ENCODE data around the gene ATP11B.
A peak's percentile ranks its signal among the peaks of the same experiment; 100 is the strongest.

ATP11B gene

DNA sequence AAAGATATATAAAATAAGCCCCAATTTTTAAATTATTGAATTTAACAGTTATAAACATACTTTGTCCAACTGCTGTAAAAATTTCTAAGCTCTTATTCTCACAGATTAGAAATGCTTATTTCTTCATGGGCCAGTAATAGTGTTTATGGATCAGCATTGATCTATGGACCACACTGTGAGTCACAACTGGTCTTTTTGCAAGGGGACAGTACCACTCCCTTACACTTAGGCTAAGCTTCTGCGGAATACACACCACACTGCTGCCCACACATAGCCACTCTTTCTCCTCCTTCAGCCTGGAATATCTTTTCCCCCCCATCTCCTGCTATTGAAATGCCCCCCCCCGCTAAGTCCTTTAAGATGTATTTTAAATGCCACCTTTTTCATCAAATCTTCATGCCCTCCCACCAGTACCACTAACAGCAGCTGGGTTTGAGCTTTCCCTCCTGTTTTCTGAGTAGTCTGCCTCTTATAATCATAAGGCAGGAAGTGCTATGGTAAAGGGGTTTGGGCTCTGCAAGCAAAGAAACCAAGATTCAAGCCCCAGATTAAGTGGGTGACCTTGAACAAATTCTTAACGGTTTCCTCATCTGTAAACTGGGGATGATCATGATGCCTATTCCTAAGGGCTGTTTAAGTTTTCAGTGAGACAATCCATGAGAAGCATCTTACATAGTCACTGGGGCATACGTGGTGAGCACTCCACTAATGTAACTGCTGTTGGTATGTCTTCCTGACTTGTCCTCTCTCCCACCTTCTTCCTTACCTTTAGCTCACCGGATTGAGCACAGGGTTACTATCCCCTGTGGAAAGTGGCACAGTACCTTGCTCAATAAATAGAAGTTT is 117.9 kb downstream of the ATP11B start:
- no peak for DNase-seq (ENCODE audit: low spot score)

DNA sequence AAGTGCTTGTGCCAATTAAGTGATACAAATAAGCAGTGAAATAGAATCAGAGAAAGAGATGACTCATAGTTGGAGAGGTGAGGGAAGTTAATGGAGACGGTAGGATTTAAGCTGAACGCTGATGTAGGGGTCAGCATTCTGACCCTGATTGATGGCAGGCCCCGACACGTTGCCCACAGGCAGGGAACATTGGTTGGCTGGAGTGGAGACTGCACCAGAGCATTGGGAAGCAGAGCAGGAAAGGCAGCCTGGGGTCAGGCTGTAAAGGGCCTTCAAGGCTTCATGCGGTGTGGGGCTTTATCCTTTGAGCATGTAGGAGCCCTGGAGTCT is 118.4 kb downstream of the ATP11B start:
- no peak for DNase-seq (ENCODE audit: low spot score)

DNA sequence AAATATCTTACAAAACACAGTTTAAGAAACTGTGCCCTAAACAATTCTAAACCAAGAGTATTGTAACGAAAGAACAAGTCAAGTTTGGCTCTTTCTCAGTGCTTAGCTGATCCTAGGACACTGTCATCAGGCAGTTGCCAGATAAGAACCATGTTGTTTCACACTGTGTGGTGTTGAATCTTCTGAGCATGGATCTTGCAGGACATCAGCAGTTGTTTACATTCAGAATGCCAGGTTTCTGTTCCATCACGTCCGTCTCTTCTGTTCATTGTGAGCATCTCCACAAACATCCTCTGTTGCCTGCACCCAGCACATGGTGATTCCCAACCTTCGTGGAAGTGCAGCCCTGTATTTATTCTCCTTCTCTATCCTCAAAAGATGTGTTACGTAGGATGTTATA is 119.2 kb downstream of the ATP11B start:
- no peak for DNase-seq (ENCODE audit: low spot score)

DNA sequence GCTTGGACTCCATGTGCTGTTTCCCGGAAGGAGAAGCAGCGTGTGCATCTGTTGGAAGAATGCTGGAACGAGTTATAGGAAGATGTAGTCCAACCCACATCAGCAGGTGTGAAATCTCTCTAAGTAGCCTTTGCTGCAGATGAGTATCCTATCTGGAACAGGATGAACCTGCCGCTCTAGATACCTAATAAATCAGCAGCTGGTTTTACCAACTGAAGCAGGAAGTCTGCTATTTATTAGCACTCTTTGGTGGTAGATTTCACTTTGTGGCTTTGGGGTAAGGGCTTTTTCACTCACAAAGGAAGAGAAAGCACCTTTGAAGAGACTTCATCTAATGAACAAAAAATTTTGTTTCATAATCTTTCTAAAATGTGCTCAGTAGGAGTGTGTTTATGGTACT is 120.6 kb downstream of the ATP11B start:
- DNase-seq (ENCODE audit: low spot score), result no peak

DNA sequence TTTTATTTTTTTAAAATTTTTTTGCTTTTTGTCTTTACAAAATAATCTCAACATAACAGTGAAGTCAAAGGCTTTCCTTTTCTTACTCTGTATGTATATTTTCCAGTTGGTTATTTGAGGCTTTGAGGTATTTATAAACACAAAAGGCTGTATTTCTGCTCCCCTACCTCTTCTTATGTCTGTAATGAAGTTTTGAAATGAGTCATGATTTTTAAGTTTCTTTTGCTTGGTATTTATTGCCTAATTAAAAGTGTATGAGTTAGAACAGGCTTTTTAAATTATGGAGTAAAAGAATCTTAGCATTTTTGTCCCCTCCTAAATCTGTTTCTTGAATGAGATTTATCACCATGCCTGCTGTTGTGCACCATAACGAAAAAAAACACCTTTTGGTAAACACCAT is 121.0 kb downstream of the ATP11B start:
- DNase-seq (ENCODE audit: low spot score), result no peak

DNA sequence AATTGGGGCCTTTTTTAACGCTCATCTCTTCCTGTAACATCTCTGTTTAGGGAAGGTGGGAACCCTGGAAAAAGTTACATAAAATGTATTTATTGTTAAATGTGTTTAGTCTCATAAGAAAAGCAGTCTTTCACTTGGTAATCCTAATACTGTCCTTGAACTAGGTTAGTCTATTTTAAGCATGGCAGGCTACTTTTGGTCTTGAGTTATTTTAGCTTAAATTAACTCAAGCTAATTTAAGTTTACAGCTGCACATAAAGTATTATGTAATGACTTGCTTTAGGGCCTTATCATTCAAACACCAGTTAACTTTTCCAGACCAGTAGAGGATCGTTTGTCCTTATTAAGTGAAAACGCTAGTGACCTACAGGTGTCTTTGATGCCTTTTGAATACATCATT is 123.8 kb downstream of the ATP11B start:
- DNase-seq (ENCODE audit: low spot score), result no peak

DNA sequence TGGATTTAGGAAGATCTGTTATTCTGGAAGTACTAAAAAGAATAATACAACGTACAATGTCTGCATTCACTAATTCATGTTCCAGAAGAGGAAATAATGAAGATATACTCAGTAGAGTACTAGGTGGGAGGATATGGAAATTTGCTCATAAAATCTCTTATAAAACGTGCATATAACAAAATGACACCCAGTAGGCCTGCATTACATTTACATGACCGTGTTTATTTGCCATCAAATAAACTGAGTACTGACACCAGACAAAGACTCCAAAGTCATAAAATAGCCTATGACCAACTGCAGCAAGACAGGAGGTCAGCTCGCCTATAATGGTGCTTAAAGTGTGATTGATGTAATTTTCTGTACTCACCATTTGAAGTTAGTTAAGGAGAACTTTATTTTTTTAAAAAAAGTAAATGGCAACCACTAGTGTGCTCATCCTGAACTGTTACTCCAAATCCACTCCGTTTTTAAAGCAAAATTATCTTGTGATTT is 126.6 kb downstream of the ATP11B start:
- no peak for DNase-seq (ENCODE audit: low spot score)

DNA sequence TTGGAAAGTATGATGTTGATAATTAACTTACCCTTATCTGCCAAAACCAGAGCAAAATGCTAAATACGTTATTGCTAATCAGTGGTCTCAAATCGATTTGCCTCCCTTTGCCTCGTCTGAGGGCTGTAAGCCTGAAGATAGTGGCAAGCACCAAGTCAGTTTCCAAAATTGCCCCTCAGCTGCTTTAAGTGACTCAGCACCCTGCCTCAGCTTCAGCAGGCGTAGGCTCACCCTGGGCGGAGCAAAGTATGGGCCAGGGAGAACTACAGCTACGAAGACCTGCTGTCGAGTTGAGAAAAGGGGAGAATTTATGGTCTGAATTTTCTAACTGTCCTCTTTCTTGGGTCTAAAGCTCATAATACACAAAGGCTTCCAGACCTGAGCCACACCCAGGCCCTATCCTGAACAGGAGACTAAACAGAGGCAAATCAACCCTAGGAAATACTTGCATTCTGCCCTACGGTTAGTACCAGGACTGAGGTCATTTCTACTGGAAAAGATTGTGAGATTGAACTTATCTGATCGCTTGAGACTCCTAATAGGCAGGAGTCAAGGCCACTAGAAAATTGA is 127.3 kb downstream of the ATP11B start:
- no peak for DNase-seq (ENCODE audit: low spot score)

DNA sequence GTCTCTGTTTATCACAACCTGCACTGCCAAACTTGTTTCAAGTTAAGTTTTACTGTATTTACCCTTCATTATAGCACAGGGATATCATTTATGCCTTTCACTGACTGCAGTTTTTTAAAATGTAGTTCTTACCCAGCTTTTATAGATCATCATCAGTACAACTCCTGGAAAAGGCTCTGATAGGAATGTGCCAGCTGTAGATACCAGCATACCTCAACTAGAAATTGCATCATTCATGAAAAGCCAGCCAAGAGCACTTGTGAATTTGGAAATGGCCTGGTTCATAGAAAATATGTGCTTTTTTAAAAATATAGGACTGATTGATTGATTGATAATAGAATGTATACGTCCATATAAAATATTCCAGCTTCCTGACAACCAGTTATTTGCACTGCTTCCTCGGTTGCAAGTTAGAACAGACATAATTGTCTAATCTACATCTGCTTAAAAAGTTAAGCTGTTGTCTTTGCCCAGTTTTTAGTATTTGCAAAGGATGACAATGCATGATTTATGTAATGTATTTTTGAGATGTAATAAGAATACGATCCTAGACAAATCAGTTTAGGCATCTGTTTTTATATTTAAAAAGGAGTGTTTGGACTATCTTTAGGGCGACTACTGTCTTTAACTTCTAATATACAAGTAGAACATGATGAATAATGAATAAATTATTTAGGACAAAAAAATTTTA is 128.5 kb downstream of the ATP11B start:
- no peak for DNase-seq (ENCODE audit: low spot score)

DNA sequence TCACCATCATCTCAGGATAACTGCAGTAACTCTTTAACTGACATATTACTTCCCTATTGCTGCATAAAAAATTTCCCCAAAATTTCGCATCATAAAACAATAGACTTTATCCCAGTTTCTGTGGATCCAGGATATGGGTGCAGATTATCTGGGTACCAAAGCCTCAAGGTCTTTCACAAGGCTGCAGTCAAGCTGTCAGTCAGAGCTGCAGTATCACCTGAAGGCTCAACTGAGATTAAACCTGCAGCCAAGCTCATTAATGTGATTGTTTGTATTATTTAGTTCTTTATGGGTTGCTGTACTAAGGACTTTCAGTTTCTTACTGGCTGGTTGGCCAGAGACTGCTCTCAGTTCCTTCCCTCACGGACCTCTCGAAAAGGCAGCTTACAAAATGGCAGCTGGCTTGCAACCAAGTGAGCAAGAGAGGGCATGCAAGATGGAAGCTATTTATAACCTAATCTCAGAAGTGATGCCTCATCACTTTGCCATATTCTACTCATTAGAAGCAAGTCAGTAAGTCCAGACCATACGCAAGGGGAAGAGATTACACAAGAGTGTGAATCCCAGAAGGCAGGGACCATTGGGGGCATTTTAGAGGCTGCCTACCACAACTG is 132.1 kb downstream of the ATP11B start:
- peak; percentile 40 for DNase-seq (ENCODE audit: low spot score)

DNA sequence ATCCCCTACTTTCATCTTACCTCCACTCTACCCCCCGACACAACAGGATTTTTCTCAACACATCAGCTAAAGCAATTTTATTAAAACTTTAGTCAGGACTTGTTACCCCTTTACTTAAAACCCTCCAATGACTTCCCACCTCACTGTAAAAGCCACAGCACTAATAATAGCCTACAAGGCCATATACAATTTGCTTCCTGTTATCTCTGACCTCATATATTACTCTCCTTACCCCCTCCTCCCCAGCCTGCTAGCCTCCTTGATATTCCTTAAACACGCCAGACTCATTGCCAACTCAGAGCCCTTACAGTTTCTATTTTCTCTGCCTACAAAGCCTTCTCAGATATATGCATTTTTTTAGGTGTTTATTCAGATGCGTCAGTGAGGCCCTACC is 132.6 kb downstream of the ATP11B start:
- DNase-seq (ENCODE audit: low spot score), result no peak

DNA sequence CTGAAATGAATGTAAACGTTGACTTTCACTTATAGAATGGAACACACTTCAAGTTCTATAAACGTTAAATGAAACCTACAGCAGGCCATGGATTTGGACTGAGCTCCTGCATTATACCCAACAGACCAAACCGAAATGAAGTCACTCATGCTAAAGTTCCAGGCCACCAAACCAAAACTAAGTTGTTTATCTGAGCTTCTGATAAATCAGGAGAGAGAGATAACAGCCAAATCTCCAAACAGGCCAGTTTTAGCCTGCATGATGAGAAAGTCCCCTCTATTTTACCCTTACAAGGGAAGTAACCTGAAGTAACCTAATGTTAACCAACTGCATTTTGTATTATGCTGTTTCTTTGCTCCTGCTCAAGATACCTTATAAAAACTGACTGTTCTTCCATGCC is 142.5 kb downstream of the ATP11B start:
- no peak for DNase-seq (ENCODE audit: low spot score)

DNA sequence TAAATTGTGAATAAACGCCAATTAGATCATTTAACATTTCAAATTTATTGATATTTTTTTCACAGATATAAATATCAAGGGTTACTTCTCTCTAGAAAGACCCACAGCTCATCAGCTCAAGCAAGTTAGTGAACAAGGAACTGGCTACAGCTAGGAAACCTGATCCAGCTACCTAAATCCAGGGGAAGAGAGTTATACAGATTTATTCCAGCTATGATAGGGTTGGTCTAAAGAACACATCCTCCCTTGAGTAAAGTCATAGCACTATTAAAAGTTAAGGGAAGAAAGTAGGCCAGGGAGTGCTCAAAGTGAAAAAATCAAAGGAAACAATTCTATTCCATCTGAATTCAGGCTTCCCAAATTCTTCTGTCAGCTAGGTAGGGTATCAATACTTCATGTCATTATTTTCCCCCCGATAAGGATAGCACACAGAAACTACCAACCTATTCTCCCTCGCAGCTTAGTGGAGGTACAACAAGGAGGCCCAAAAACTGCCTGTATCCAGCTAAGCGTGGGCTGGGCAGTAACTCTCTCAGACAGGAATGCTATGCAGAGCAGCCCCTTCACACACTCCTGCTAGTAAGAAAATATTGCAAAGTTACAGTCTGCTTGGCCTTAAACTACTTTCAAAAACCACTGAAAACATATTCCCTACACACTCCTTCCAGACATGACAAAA is 143.1 kb downstream of the ATP11B start:
- no peak for DNase-seq (ENCODE audit: low spot score)

DNA sequence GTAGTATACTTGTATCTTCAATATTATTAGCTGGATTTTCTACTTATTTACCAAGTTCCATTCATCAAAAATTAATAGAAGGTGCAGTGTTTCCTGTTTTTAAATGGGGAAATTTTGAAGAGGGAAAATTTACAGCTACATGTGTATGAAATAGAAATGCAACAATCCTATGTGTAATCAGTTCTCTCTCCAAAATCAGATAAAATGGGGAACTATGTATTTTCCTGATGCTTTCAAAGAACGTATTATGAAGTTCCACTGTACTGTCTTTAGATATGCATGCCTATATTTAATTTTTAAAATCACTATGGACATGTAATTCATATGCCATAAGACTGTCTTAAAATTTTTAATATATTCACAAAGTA is 143.6 kb downstream of the ATP11B start:
- no peak for DNase-seq (ENCODE audit: low spot score)

DNA sequence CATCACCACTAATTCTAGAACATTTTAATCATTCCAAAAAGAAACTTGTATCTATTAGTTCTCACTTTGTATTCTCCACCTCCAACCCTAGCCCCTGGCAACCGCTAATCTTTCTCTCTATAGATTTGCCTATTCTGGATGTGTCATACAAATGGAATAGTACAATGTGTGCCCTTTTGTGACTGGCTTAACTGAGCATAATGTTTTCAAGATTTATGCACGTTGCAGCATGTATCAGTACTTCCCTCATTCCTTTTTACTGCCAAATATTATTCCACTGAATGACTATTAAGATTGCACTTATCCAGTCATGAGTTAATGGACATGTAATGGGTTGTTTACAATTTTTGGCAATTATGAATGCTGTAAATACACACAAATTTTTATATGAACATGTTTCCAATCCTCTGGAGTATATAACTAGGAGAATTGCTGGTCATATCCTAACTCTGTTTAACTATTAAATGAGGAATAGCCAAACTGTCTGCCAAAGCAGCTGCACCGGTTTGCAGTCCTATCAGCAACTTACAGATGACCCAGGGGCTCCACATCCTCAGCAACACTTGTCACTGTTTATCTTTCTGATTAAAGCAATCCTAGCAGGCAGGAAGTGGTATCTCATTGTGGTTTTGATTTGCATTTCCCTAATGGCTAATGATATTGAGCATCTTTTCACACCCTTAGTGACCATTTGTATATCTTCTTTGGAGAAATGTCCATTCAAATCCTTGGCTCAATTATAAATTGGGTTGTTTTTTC is 144.2 kb downstream of the ATP11B start:
- DNase-seq (ENCODE audit: low spot score), result no peak

DNA sequence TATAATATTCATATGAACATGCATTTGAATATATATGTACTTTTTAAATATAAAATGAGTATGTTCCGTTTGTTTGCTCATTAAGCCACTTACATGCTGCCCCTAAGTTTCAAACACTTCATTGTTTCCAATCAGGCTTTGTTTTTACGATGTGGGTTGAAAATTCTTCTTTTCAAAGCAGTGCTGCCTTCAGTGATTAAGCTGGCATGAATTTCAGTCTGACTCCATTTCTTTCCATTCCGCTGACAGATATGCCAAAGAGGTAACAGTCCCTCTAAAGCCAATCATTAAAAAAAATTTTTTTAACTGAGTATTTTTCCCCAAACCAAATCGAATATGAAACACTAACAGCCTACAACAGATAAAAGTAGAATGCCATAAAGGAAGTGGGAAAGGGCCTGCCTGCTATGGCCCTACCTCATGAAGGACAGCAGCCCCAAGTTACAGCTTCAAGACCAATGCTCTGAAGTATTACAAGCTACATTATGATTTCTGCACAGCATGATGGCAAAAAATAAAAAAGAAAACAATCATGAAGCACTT is 147.0 kb downstream of the ATP11B start:
- no peak for DNase-seq (ENCODE audit: low spot score)

DNA sequence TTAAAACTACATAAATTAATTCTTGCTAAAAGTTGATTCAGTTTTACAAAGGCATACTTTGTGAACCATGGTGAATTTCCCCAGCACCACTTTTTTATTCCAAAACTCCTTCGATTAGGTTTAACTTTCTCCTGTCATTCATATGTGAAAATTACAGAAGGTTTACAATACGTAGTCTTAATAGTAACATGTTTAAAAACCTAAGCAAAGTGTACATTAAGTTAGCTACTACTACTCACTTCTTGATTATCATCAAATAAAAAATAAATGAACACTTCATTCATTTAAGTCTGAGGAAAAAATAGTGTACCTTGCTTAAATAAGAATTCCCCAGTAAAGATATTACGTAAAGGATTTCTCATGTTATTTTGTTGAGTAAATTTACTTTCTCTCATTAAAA is 148.4 kb downstream of the ATP11B start:
- no peak for DNase-seq (ENCODE audit: low spot score)

DNA sequence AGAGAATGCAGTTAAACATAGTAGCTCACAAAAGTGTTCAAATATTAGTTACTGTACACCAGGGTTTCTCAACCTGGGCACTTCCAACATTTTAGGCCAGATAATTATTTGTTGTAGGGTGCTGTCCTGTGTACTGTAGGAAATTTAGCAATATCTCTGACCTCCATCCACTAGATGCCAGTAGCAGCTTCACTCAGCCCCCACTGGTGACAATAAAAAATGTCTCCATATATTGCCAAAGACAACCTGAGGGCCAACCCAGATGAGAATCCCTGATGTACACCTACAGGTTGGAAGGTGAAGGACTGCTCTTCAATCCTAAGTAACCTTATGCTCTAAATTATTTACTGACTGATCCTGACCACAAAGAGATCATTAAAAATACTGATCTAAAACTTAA is 154.6 kb downstream of the ATP11B start:
- DNase-seq (ENCODE audit: low spot score), result no peak

DNA sequence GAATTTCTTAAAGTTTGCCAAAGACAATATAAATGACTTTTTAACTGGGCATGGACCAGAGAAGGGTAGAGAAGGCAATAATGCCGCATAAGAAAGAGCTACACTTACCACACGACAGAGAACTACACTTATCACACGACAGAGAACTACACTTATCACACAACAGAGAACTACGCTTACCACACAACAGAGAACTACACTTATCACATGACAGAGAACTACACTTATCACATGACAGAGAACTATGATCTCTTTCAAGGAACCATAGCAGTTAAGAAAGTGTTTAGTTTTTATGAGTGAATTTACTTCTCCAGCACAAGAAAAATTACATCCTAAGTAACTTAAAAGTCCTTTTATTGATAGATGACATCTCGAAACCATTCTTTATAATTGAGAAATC is 155.0 kb downstream of the ATP11B start:
- no peak for DNase-seq (ENCODE audit: low spot score)

DNA sequence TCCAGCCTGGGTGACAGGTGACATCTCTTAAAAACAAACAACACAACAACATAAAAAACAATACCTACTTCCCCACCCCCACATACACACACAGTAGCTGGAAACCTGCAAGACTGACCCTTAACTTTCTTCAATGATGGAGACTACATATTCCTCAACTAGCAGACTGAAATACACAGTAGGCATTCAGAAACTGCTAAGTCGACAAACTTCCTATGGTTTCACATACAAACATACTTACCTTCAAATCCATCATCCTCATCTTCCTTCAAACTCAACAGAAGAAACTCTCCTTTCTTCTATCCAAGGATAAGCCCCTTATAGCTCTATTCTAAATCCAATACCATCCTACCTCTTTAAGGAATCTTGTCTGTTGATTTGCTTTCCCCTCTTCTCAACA is 156.4 kb downstream of the ATP11B start:
- no peak for DNase-seq (ENCODE audit: low spot score)

DNA sequence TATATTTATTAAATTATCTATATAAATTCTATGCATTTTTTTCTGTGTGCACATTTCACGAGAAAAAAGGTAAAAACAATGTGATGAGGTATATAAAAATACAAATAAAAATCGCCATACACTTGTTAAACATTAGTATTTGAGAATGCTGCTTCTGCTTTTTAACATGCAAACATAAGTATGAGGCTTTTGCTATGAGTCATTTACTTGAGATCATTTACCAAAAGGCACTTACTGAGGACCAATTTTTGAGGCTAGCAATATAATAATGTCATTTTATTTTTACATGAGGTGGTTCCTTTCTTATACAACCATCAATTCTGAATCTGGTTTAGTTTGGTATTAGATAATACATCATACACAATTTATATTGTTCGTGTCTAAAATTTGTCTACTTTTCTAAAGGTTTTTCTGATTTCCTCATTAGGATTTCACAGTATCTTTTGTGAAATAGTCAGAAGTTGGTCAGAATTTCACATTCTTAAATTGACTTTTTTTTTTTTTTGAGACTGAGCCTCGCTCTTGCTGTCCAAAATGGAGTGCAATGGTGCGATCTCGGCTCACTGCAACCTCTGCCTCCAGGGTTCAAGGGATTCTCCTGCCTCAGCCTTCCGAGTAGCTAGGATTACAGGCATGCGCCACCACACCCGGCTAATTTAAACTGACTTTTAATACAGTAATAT is 161.4 kb downstream of the ATP11B start:
- DNase-seq (ENCODE audit: low spot score), result no peak
